Right renal cortex interstitium (tissue), 3 donors: Measurements from ENCODE around the gene AGPAT3. TPM values are rescaled to one million over a fixed set of nuclear protein-coding genes. Genes with fewer than 3 reads are reported as not detected.

Source experiments
- DNase-seq, 3 donors: peaks; one replicate each; pipeline ENCODE4 v3.0.0-alpha.2; 2013; ENCODE audit warnings: low read depth in 3 of 3, low spot score in 2 of 3
- polyA plus RNA-seq, 3 donors: library from polyadenylated mRNA; unstranded; fragments of 120-200 nt; gene quantifications; one replicate each; pipeline ENCODE4 v1.2.1, GENCODE V29; 2013; ENCODE audit not compliant: insufficient read length in 3 of 3

AGPAT3 gene
- polyA plus RNA-seq, 3 donors, result 45.5 to 61.4 (median 52.8) TPM

DNA sequence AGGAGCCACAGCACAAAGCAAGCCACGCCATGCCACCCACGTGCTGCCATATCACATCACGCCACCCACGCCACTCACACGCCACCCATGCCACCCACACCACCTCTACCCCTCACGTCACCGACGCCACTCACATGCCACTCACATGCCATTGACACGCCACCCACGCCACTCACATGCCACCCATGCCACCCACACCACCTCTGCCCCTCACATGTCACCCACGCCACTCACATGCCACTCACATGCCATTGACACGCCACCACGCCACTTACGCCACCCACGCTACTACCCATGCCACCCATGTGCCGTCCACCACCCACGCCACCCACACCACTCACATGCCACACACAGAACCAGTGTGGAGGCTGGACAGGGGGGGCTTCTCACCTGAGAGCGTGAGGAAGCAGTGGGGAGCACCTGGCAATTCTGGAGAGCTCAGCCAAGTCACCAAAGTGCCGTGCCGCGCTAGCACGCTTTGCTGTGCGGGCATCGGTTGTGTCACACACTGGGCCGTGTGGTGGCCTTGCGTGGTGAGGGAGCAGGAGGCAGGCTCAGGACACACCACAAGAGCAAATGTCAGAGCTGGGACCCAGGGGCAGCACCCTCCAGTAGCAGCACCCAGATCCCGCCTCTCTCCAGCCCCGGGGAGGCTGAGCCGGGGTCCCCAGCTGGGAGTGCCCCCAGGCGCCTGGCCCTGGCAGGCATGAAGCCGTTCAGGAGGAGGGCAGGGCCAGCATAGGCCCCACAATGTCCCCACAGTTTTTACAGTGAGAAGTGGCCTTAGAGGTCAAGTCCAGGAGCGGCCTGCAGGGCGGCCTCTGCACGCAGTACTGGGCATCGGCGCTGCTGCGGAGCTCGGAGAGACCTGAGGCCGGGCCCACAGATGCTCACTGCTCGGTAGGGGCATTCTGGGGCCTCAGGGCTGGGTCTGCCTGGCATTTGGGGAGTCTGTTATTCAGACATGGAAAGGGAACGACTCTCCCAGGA lies 70.0 kb downstream of the AGPAT3 start:
- no peak for DNase-seq

DNA sequence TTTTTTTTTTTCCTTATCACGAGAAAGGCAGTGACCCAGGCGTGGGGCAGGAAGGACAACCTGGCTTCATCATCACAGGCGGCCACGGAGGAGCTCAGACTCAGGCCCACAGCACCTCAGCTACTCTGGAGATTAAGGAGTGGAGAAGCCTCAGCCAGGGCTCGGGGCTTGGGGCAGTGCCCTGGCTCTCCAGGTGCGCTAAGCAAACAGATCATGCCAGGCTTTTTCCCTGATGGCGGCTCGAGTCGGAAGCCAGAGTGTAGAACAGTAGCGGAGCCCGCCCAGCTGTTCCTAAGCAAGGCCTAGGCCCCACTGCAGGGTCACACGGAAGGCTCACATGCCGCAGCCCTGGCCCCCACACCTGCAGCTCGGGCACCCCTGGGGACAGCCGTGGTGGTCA lies 70.7 kb downstream of the AGPAT3 start:
- no peak for DNase-seq

DNA sequence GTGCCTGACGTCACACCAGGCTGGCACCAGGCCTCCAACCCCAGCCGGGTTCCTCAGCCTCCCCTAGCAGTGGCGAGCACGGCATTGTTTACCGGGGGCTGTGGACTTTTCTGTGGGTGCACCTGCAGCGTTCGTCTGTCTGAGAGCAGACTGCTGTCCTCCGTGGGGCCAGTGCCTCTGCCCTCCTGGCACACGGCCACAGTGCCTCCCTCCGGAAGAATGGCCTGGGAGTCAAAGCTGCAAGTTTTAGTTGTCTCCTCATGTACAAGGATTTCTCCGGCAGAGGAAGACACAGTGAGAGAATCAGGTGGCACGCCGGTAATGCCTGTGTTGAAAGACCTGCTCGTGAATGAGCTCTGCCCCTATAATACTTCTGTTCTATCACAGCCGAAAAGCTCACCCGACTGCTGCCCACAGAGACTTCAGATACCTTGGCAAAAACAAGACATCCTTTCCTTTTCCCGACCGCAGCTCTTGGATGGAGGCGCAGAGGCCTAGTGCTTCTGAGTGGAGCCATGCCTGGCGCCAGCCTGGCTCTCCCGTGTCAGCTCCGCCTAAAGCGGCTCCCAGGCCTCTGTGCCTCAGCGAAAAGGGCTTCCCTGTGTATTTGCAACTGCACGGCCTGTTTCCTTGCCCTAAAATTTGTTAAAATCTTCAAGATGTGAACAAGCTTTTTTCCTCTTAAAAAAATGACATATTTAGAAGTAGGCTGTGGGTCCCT lies 71.4 kb downstream of the AGPAT3 start:
- no peak for DNase-seq

DNA sequence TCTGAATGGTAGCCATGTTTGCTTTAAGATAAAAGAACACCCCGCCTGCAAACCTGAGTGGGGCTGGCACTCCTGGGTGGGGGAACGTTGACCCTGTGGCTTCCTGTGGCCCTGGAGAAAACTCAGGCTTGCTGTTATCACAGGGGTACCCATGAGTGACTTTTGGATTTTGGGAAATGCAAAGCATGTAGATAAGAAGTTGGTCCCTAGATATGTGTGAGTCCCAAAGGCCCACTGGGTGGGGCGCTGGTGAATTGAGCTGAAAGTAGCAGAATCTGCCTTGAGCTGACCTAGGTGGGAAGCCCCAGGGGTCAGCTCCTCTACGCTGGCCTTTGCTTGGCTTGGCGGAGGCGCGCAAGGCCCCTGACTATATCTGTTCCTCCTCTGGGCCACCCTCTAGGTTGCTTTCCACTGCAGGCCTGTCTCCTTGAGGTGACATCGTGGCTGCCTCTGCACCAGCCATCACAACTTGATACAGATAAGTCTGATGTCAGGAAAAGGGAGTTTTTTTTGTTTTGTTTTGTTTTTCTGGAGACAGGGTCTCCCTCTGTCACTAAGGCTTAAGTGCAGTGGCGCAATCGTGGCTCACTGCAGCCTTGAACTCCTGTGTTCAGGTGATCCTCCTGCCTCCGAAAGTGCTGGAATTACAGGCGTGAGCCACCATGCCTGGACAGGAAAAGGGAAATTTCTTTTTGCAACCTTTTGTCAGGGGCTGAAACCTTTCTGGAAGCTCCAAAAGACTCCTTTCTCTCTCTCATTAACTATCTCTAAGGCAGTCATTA lies 72.2 kb downstream of the AGPAT3 start:
- no peak for DNase-seq

DNA sequence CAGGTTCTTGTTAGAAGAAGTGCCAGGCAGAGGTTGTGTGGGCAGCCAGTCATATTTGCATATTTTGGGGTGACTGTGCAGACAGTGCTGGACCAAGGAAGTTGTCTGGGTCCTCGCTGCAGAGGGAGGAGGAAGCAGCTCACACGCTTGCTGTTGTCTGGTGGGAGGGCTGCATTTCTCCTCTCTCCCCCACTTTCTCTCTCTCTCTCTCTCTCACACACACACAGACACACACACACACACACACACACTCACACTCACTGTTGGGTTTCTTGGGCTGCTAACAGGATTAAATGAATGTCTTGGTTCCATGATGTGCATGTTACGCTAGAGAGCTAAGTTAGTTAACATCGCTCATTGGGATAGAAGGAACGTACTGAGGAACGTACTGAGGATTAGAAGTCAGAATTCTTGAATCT lies 72.9 kb downstream of the AGPAT3 start:
- no peak for DNase-seq

DNA sequence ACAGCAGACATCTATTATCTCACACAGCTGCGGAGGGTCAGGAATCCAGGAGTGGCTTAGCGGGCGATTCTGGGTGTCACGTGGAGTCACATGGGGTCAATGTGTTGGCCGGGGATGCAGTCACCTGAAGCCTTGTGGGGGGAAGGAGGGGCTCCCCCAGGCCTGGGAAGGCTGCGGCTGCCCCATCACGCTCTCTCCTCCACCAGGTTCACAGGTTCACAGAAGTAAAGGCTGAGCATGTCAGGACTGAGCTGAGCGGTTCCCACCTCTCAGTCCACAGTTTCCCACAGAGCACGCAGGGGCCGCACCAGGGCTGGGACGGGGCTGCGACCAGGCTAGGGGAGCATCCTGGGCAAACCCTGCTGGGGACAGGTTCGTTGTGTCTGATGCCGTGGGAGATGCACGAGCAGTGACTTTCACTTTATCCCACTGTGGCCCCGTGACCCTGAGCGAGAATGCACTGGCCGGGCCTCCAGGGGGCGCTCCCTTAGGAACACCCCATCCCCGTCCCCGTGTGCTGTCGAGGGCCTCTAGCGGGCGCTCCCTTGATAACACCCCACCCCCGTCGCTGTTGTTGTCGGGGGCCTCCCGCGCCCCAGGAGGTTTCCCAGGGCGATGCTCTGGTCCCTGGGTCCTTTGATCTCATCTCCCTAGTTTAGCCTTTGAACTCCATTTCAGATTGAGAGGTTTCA lies 73.9 kb downstream of the AGPAT3 start:
- no peak for DNase-seq

DNA sequence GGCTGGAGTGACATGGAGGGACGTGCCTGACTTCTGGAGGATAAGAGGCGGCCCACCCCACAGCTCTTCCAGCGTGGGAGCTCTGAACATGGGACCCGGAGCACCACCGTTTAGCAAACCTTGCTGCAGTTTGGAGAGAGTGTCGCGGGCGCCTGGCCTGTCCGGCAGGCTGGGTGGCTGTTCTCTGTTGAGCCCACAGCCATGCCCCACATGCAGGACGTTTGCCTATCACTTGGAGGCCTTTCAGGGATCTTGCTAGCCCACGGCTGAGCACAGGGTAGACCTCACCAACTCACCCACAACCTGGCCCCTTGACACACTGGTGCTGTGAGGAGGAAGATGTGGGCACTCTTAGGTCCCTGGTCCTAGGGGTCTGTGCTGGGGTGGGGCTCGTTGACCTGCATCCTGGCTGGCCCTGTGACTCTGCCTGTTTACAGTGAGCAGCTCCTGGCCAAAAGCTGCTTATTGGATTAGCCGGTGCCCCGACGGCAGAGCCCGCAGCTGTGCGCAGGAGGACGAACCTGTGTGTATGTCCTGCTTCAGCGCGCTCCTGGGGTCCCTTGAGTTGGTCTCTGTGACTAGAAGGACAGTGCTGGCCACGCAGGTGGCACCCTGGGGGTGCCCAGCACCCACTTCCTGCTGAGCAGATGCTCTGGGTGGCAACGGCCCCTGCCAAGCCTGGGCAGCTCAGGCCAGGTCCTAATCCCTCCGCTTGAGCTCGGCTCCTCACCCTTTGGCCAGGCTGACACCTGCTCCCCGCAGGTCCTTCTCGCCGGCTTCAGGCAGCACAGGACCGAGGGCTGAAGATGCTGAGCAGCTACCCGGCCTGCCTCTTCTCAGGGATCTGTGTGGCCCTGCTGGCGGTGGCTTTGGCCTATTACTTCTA lies 74.7 kb downstream of the AGPAT3 start:
- no peak for DNase-seq

DNA sequence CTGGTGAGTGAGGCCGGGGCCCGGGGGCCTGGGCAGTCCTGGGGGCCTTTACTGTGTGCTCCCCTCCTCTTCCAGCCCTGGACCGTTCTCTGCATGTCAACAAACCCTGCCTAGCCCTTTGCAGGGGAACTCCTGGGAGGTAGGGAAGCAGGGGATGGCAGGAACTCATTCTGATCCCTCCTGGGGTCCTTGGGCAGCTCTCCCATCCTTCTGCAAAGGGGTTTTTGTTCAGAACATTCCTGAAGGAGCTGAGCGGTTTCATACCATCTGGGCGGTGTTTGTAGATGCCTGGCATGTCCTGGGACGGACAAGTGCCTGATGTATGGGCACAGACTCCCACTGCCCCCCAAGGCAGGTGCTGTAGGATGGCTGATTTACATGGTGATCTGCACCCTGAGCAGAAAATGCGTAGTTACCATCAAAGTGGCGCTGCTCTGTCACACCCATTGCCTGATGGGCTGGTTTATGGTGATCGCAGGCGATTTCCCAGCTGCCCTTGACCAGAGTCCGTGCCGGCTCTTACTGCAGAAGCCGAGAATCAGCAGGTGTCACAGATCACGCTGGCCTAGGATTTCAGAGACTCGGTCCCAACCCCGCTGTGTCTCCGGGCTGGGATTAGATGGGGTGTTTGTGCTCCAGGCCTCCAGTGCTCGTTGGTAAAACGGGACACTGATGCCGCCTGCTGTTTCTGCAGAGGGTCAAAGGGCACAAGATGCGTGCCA lies 75.5 kb downstream of the AGPAT3 start:
- no peak for DNase-seq

DNA sequence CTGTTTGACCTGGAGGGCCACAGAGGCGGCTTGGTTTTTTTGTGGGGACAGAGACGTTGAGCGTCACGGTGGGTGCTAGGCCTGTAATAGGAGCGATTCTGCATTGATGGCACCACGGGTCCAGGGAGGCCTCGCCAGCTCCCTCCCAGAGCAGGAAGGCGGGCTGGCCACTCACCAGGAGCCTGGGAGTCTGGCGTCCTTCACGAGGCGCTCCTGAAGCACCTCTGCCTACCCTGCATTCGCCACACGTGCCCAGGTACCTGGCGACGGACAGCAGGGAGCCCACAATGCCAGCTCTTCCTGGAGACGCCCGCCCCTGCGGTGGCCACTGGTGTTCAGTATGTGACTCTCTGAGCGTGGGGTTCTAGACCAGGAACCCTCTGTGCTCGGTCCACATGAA lies 77.2 kb downstream of the AGPAT3 start:
- DNase-seq, result no peak

DNA sequence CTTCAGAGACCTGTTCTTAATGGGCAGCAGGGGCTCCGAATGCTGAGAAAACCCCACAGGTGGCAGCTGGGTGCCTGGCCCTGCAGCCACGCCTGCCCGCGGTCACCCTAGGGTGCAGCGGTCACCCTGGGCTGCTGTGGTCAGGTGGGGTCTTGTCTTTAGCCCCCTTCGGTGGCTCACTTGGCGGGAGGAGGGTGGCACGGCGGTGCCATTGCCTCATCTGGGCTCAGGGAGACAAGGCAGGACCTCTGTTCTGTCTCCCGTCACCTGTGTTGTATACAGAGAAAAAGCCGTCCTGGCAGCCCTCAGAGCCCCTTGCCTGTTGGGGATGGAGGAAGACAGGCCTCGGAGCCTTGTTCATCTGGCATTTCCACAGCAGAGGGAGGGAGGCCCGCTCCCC lies 77.6 kb downstream of the AGPAT3 start:
- no peak for DNase-seq

DNA sequence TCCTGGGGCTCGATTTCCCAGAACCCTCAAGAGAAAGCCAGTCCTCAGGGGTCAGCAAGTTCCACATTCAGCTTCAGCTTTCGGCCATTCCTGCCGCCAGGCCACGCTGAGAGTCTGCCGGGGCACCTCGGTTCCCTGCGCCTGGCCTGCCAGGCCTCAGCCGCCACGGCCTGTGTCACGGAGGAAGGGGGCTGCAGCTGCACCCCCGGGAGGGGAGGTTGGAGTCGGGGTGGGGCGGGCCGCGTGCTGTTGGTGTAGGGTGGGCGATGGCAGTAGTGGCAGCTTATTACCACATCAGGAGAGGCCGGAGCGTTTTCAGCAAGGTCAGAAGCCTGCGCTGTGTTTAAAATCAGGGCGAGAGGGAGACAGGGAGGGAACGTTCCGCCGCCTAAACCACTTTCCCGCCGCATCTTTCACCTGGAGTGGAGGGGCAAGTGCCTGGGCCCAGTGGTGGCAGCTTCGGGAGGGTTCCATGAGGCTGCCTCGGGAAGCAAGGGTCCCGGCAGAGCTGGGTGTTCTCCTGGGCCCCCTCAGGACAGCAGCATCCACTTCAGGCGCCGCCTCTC lies 78.6 kb downstream of the AGPAT3 start:
- DNase-seq, result no peak

DNA sequence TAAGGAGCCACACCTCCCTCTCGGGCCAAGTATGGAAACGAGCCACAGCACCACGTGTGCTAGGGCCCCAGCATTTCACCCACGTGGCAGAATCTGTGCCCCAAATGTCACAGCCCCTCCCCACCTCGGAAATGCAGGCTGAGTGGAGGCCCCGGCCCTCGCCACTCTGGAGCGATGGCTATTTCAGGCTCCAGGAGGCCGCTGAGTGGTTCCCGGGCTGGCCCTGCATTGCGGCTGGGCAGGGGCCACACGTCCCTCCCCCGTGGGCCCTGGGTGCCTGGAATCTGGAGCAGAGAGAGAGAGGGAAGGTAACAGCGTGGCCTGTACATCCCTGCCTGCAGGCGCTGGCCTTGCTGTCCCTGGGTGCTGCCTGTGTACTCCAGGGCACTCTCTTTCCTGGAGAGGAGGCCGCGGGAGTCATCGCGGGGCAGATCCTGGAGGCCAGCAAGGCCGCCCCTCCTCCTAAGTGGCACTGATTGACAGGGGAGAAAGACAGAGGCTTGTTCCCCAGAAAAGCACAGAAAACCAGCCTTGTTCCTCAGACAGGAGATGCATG lies 79.1 kb downstream of the AGPAT3 start:
- DNase-seq, result no peak

DNA sequence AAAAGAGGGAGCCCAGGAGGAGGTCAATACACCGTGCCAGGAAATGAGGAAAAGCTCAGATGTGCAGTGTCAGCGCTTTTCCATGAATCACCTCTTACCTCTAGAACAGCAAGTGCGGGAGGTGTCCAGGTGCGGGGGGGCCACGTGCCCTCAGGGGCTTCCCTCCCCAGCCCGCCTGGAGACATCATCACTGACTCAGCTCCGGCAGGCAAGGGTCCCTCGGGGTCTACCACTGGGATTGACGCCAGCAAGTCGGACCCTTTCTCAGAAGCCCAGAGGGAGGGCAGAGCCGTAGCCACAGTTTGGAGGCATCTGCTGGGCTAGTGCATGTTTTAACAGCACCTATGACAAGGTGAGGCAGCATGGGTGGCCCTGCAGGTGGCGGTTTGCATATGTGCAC lies 79.7 kb downstream of the AGPAT3 start:
- no peak for DNase-seq

DNA sequence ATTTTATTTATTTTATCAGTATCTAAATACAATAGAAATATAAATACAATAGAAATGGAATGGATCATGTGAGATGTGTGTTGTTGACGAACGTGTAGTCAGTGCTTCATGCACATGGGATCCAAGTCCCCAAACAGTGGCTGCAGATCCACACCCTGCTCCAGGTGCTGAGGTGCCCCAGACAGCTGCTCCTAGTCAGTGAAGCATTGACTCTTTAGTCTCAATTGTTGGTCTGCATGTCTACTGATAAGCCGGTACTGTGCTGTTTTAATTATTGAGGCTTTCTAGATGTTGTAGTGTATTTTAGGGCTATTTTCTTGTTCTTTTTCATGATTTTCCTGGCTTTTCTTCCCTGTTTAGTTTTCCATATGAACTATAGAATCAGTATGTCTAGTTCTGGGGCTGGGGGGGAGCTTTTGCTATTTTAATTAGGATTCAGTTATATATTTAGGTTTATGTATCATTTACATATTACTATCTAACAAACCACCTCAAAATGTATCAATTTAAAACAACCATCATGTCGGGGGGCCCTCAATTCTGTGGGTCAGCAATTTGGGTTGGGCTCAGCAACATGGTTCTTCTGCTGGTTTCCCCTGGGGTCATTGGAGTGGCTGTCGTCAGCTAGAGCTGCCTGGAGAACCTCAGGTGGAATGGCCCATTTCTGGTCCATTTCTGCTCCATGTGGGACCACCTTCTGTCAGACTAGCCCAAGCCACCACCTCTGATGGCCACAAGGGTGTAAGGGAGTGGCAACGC lies 83.9 kb downstream of the AGPAT3 start:
- no peak for DNase-seq

DNA sequence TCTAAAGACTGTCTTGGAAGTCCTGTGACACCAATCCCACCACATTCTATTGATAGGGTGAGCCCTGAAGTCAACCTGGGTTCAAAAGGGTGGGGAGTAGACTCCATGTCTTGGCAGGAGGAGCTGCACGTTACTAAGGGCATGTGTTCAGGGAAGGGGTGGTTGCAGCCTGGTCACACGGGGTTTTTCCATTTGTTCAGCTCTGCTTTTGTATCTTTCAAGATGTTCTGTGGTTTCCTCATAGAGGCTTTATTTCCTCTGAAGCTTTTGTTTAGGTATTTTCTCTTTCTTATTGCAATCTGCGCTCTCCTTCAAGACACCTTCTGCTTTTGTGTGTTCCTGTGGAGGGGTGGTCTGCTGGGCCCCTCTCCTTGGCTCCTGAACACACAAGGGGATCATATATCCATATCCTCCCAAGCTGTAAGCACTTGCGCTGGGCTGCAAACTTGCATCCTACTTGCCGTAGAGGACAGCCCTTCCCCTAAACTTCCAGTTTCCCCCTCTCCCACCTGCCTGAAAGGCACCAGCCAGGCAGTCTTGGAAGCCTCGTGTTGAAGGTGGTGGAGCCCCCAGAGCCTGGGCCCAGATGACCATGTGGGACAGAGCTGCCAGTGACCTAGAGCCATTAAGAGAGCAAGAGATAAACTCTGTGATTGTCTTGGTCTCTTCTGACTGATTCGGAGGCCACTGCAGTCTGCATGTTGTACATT lies 84.6 kb downstream of the AGPAT3 start:
- DNase-seq, result no peak

DNA sequence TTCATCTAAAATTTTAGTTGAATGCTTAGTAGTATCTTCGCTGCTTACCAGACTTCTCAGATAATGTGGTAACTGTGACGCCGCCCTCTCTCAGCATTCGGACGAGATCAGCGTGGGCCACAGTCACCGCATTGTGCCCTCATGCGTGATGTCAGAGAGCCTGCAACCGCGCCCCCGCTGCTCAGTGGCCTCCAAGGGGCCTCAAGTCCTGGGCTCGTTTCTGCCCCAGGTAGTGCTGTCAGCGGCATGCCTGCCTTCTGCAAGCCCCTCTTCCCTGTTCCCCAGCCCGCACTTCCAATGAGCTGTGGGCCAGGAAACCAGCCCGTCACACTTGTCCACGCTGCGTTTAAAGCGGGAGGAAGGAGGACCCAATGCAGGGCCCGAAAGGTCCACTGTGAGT lies 85.5 kb downstream of the AGPAT3 start:
- no peak for DNase-seq

DNA sequence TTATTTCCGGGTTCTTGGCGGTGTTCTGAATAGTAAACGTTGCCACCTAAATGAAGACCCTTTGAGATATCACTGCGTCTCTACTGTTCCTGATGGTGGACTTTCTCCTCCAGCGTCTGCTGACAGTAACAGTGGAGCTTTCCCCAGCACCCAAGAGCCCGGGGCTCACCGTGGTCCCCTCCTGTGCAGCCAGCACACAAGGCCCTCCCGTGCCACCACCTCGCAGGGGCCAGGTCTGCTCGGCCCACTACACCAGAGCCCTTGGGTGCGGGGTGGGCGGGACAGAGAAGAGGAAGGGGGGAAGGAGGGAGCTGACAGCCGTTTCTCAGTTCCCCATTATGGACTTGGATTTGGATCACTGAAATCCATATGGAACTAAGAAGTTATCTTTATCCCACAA lies 85.9 kb downstream of the AGPAT3 start:
- DNase-seq, result no peak
